ENCODE data around the gene IRGC.

The IRGC gene

GRCh38 chr19:43687660-43687997 lies 28.2 kb upstream of the IRGC start:
- no peaks in the 10 kb centered on the region for H3F3A ChIP-seq (ENCODE audit: insufficient read depth, low read length)
- no peak overlapping the region for H3K4me2 ChIP-seq (ENCODE audit: low read depth, low read length)
- no peaks in the 10 kb centered on the region for H3K36me3 ChIP-seq (replicated peaks; ENCODE audit: insufficient read depth, low read length)
- no peak for DNase-seq
- no peaks in the 10 kb centered on the region for H3K4me1 ChIP-seq (ENCODE audit: low read length)
- no peak overlapping the region for H3K4me3 ChIP-seq (ENCODE audit: low read length)
- H3K79me2 ChIP-seq (ENCODE audit: low read length) = no peaks in the 10 kb centered on the region
- no peak overlapping the region for H2AFZ ChIP-seq (ENCODE audit: low read length)
- H3K9me2 ChIP-seq (replicated peaks; ENCODE audit: insufficient read depth, low read length) = no peaks in the 10 kb centered on the region
- H3K27me3 ChIP-seq (replicated peaks; ENCODE audit: insufficient read depth, low read length) = no peaks in the 10 kb centered on the region
- no peak overlapping the region for H3K27ac ChIP-seq (ENCODE audit: low read length)
- no peaks in the 10 kb centered on the region for H4K20me1 ChIP-seq (ENCODE audit: insufficient read depth, low read length)
- no peak overlapping the region for H3K9ac ChIP-seq (ENCODE audit: low read length)
- no peaks in the 10 kb centered on the region for H3K9me3 ChIP-seq (replicated peaks; ENCODE audit: insufficient read depth, low read length)
- no peak for TF ChIP-seq EZH2phosphoT487 (IDR thresholded peaks at IDR 0.05; ENCODE audit: low read length)
- no peak for TF ChIP-seq CTCF (IDR thresholded peaks at IDR 0.05; ENCODE audit: low read length)
- no peak for TF ChIP-seq EZH2 (optimal IDR thresholded peaks at IDR 0.05; ENCODE audit: low read depth, low read length)

- Histone ChIP-seq H3K9me2 (replicated peaks; ENCODE audit: insufficient read depth, low read length) (no peaks in the 10 kb centered on the region), H3K27me3 (replicated peaks; ENCODE audit: insufficient read depth, low read length) (no peaks in the 10 kb centered on the region), H3K9me3 (replicated peaks; ENCODE audit: insufficient read depth, low read length) (no peaks in the 10 kb centered on the region), H3K4me3 (ENCODE audit: low read length) (no peak overlapping the region), H4K20me1 (ENCODE audit: insufficient read depth, low read length) (no peaks in the 10 kb centered on the region), H3K9ac (ENCODE audit: low read length) (no peak overlapping the region), H3K4me2 (ENCODE audit: low read depth, low read length) (no peak overlapping the region), H3K27ac (ENCODE audit: low read length) (no peak overlapping the region), H3K4me1 (ENCODE audit: low read length) (no peaks in the 10 kb centered on the region), H3K79me2 (ENCODE audit: low read length) (no peaks in the 10 kb centered on the region), H2AFZ (ENCODE audit: low read length) (no peak overlapping the region), H3K36me3 (replicated peaks; ENCODE audit: insufficient read depth, low read length) (no peaks in the 10 kb centered on the region), H3F3A (ENCODE audit: insufficient read depth, low read length) (no peaks in the 10 kb centered on the region)
- DNase-seq = no peak
- TF ChIP-seq CTCF (IDR thresholded peaks at IDR 0.05; ENCODE audit: low read length) = no peak
- TF ChIP-seq EZH2phosphoT487 (IDR thresholded peaks at IDR 0.05; ENCODE audit: low read length) = no peak
- no peak for TF ChIP-seq EZH2 (optimal IDR thresholded peaks at IDR 0.05; ENCODE audit: low read depth, low read length)
These were observed 27.7 kb upstream of the IRGC start for GRCh38 chr19:43688059-43688701.

GRCh38 chr19:43690444-43690843 lies 25.4 kb upstream of the IRGC start:
- no peak overlapping the region for H3K27ac ChIP-seq (ENCODE audit: low read length)
- no peaks in the 10 kb centered on the region for H3K36me3 ChIP-seq (replicated peaks; ENCODE audit: insufficient read depth, low read length)
- H3K9ac ChIP-seq (ENCODE audit: low read length) = no peak overlapping the region
- DNase-seq = no peak
- H3K9me2 ChIP-seq (replicated peaks; ENCODE audit: insufficient read depth, low read length) = no peaks in the 10 kb centered on the region
- no peak overlapping the region for H3K4me3 ChIP-seq (ENCODE audit: low read length)
- TF ChIP-seq EZH2 (optimal IDR thresholded peaks at IDR 0.05; ENCODE audit: low read depth, low read length) (no peak), CTCF (IDR thresholded peaks at IDR 0.05; ENCODE audit: low read length) (no peak), EZH2phosphoT487 (IDR thresholded peaks at IDR 0.05; ENCODE audit: low read length) (no peak)
- H3K4me1 ChIP-seq (ENCODE audit: low read length) = no peaks in the 10 kb centered on the region
- H3K27me3 ChIP-seq (replicated peaks; ENCODE audit: insufficient read depth, low read length) = 0 out of 2 replicates have a peak, but pooled peaks cover 3% of the 10 kb centered on the region
- H3K4me2 ChIP-seq (ENCODE audit: low read depth, low read length) = no peak overlapping the region
- H4K20me1 ChIP-seq (ENCODE audit: insufficient read depth, low read length) = no peaks in the 10 kb centered on the region
- no peaks in the 10 kb centered on the region for H3K9me3 ChIP-seq (replicated peaks; ENCODE audit: insufficient read depth, low read length)
- H2AFZ ChIP-seq (ENCODE audit: low read length) = no peak overlapping the region
- no peaks in the 10 kb centered on the region for H3F3A ChIP-seq (ENCODE audit: insufficient read depth, low read length)
- no peaks in the 10 kb centered on the region for H3K79me2 ChIP-seq (ENCODE audit: low read length)

Data from MM.1S (cell line).